Measurements from ENCODE around the gene ASPSCR1.

The ASPSCR1 gene

GRCh38 chr17:82007228-82007494 is 29.7 kb downstream of the ASPSCR1 start:
- DNase-seq: no peak
- in situ Hi-C loops (cut with HindIII; ENCODE audit: low pct_ligation_motif_present, low pct_unique_long_range_greater_than_20kb, low sequenced_read_pairs): no loop called here

- in situ Hi-C loops (cut with HindIII; ENCODE audit: low pct_ligation_motif_present, low pct_unique_long_range_greater_than_20kb, low sequenced_read_pairs): no loop called here
- peak; percentile 37 for DNase-seq
Observed at GRCh38 chr17:82007495-82008257, 30.2 kb downstream of the ASPSCR1 start.

GRCh38 chr17:82008258-82008940 is 31.0 kb downstream of the ASPSCR1 start:
- DNase-seq: no peak
- in situ Hi-C loops (cut with HindIII; ENCODE audit: low pct_ligation_motif_present, low pct_unique_long_range_greater_than_20kb, low sequenced_read_pairs): no loop called here

GRCh38 chr17:82008941-82009405 is 31.5 kb downstream of the ASPSCR1 start:
- DNase-seq: no peak
- in situ Hi-C loops (cut with HindIII; ENCODE audit: low pct_ligation_motif_present, low pct_unique_long_range_greater_than_20kb, low sequenced_read_pairs): no loop called here

GRCh38 chr17:82009413-82009812 is 32.0 kb downstream of the ASPSCR1 start:
- in situ Hi-C loops (cut with HindIII; ENCODE audit: low pct_ligation_motif_present, low pct_unique_long_range_greater_than_20kb, low sequenced_read_pairs): no loop called here
- DNase-seq: no peak

- no peak for DNase-seq
- in situ Hi-C loops (cut with HindIII; ENCODE audit: low pct_ligation_motif_present, low pct_unique_long_range_greater_than_20kb, low sequenced_read_pairs): no loop called here
Observed at GRCh38 chr17:82010575-82011525, 33.4 kb downstream of the ASPSCR1 start.

GRCh38 chr17:82011617-82012187 is 34.3 kb downstream of the ASPSCR1 start:
- in situ Hi-C loops (cut with HindIII; ENCODE audit: low pct_ligation_motif_present, low pct_unique_long_range_greater_than_20kb, low sequenced_read_pairs): no loop called here
- DNase-seq: no peak

- in situ Hi-C loops (cut with HindIII; ENCODE audit: low pct_ligation_motif_present, low pct_unique_long_range_greater_than_20kb, low sequenced_read_pairs): no loop called here
- no peak for DNase-seq
Observed at GRCh38 chr17:82012261-82012639, 34.8 kb downstream of the ASPSCR1 start.

- in situ Hi-C loops (cut with HindIII; ENCODE audit: low pct_ligation_motif_present, low pct_unique_long_range_greater_than_20kb, low sequenced_read_pairs): no loop called here
- DNase-seq: no peak
Observed at GRCh38 chr17:82012640-82013295, 35.3 kb downstream of the ASPSCR1 start.

- no peak for DNase-seq
- in situ Hi-C loops (cut with HindIII; ENCODE audit: low pct_ligation_motif_present, low pct_unique_long_range_greater_than_20kb, low sequenced_read_pairs): no loop called here
Observed at GRCh38 chr17:82013341-82013740, 35.9 kb downstream of the ASPSCR1 start.

- in situ Hi-C loops (cut with HindIII; ENCODE audit: low pct_ligation_motif_present, low pct_unique_long_range_greater_than_20kb, low sequenced_read_pairs): no loop called here
- no peak for DNase-seq
Observed at GRCh38 chr17:82013772-82014321, 36.4 kb downstream of the ASPSCR1 start.

GRCh38 chr17:82014432-82014831 is 37.0 kb downstream of the ASPSCR1 start:
- in situ Hi-C loops (cut with HindIII; ENCODE audit: low pct_ligation_motif_present, low pct_unique_long_range_greater_than_20kb, low sequenced_read_pairs): no loop called here
- DNase-seq: no peak

GRCh38 chr17:82014971-82015310 is 37.5 kb downstream of the ASPSCR1 start:
- in situ Hi-C loops (cut with HindIII; ENCODE audit: low pct_ligation_motif_present, low pct_unique_long_range_greater_than_20kb, low sequenced_read_pairs): no loop called here
- DNase-seq: no peak

GRCh38 chr17:82015311-82015971 is 38.0 kb downstream of the ASPSCR1 start:
- no peak for DNase-seq
- in situ Hi-C loops (cut with HindIII; ENCODE audit: low pct_ligation_motif_present, low pct_unique_long_range_greater_than_20kb, low sequenced_read_pairs): no loop called here

GRCh38 chr17:82016061-82016874 is 38.8 kb downstream of the ASPSCR1 start:
- DNase-seq: no peak
- in situ Hi-C loops (cut with HindIII; ENCODE audit: low pct_ligation_motif_present, low pct_unique_long_range_greater_than_20kb, low sequenced_read_pairs): no loop called here

GRCh38 chr17:82016875-82017459 is 39.5 kb downstream of the ASPSCR1 start:
- in situ Hi-C loops (cut with HindIII; ENCODE audit: low pct_ligation_motif_present, low pct_unique_long_range_greater_than_20kb, low sequenced_read_pairs): no loop called here
- no peak for DNase-seq
